IMR-90 (cell line): ENCODE results near the gene CYSTM1.

ENCODE experiments used
- MAZ ChIP-seq: IDR thresholded peaks from 2 replicates; pipeline ENCODE4 v1.6.1; 2012; ENCODE audit warnings: low read depth, mild to moderate bottlenecking, low read length, improper control_type of control experiment, moderate library complexity, borderline replicate concordance
- POLR2A ChIP-seq: IDR thresholded peaks from 2 replicates; pipeline ENCODE4 v1.6.1; 2012; ENCODE audit warnings: mild to moderate bottlenecking, low read depth, low read length
- TF ChIP-seq, protein P1 (sequence below): conservative IDR thresholded peaks from 2 replicates; pipeline ENCODE4 v1.5.1; 2012; ENCODE audit warnings: mild to moderate bottlenecking, low read depth, low read length, improper control_type of control experiment

DNA sequence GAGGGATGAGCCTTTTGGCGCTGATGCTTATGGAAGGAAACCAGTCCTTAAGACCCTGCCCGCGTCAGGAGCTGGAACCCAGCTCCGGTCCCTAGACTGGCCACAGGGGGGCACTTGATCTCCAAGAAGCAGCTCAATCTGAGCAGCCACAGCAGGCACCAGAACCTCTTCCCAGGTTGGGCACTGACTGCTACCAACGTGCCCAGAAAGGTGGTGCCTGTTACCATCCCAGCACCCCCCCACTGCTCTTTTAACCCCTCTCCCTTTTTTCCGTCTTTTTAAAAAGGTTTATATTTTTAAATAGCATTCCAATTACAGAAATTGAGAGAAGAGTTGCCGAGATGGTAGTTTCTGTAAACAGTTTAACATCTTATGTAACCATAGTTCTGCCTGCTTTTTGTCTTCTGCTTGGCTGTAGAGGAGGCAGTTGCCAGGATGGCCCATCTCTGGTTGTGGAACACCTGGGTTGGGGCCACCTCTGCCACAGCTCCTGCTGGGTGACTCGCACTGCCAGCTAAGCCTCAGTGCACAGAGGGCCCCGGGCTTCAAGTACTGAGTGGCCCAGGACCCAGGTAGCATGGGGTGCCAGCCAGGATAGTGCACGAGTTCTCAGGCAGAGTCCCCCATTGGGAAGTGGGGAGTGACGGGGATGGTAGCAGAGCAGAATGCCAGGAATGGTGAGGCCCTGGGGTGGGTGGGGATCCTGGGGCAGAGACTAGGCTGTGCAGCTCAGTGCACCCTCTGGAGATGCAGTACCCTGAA, 65.1 kb downstream of the CYSTM1 start:
- TF ChIP-seq, protein P1, sequence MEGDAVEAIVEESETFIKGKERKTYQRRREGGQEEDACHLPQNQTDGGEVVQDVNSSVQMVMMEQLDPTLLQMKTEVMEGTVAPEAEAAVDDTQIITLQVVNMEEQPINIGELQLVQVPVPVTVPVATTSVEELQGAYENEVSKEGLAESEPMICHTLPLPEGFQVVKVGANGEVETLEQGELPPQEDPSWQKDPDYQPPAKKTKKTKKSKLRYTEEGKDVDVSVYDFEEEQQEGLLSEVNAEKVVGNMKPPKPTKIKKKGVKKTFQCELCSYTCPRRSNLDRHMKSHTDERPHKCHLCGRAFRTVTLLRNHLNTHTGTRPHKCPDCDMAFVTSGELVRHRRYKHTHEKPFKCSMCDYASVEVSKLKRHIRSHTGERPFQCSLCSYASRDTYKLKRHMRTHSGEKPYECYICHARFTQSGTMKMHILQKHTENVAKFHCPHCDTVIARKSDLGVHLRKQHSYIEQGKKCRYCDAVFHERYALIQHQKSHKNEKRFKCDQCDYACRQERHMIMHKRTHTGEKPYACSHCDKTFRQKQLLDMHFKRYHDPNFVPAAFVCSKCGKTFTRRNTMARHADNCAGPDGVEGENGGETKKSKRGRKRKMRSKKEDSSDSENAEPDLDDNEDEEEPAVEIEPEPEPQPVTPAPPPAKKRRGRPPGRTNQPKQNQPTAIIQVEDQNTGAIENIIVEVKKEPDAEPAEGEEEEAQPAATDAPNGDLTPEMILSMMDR = peak; percentile 76
- TF ChIP-seq POLR2A (no peak), MAZ (no peak)
